Uterus (tissue), 4 donors: ENCODE data around the gene SGK1. TPM values are rescaled to one million over a fixed set of nuclear protein-coding genes. Genes with fewer than 3 reads are reported as not detected.

Source experiments
- DNase-seq, 2 donors: peaks; one replicate each; pipeline ENCODE4 v3.0.0-alpha.2; 2019 to 2020
- H3K27ac ChIP-seq, 2 donors: fragments of 200-600 bp; sonication (generic); 1 replicate in 1 of 2; 2 replicates in 1 of 2; pipeline ENCODE4 v1.5.1; 2016 to 2018
- H3K27me3 ChIP-seq, 2 donors: fragments of 200-600 bp; sonication (generic); one replicate each; pipeline ENCODE4 v1.5.1; 2018 to 2019; ENCODE audit warnings: control low read depth in 1 of 2
- H3K36me3 ChIP-seq, 2 donors: fragments of 200-600 bp; sonication (generic); one replicate each; pipeline ENCODE4 v1.5.1; 2019; ENCODE audit warnings: control low read depth in 1 of 2
- H3K4me1 ChIP-seq, 2 donors: fragments of 200-600 bp; sonication (generic); one replicate each; pipeline ENCODE4 v1.5.1; 2018 to 2019; ENCODE audit warnings: control low read depth in 1 of 2
- H3K4me3 ChIP-seq, 2 donors: fragments of 200-600 bp; sonication (generic); 1 replicate in 1 of 2; 2 replicates in 1 of 2; pipeline ENCODE4 v1.5.1; 2018 to 2019; ENCODE audit warnings: mild to moderate bottlenecking in 1 of 2
- H3K9me3 ChIP-seq, 2 donors: fragments of 200-600 bp; sonication (generic); one replicate each; pipeline ENCODE4 v1.5.1; 2019; ENCODE audit warnings: control low read depth in 1 of 2
- POLR2A ChIP-seq, 2 donors: fragments of 450-650 bp; IDR thresholded peaks; one replicate each; pipeline ENCODE4 v1.6.1; 2016; ENCODE audit warnings: antibody characterized with exemption in 2 of 2, mild to moderate bottlenecking in 1 of 2, moderate library complexity in 1 of 2
- intact Hi-C: fragments of 100-400 bp; cut with DNase I; formaldehyde crosslinking; loops from one replicate; pipeline ENCODE4 v1.15.1; 2023; ENCODE audit warnings: low total_unique reads
- total RNA-seq, 4 donors: library from RNA; depleted of rRNA in 3 of 4; stranded (reverse); fragments of >200 nt in 3 of 4; gene quantifications; one replicate each; pipeline versions ENCODE4 v1.1.0 to v1.2.4, GENCODE V29; 2014 to 2023
- TF ChIP-seq, protein P1 (sequence below), 4 experiments: fragments of 200-600 bp in 2 of 4; fragments of 450-650 bp in 2 of 4; sonication (generic) in 2 of 4; IDR thresholded peaks; one replicate each; pipeline ENCODE4 v1.5.1; 2016 to 2019; ENCODE audit warnings: antibody characterized with exemption in 4 of 4, mild to moderate bottlenecking in 2 of 4, moderate library complexity in 1 of 4
- donor health status: DM: yes; HTN: yes; CAD: no.

Gene SGK1
- total RNA-seq, 4 donors from 2014 or later: 47.1 to 75.0 (median 59.8) TPM

DNA sequence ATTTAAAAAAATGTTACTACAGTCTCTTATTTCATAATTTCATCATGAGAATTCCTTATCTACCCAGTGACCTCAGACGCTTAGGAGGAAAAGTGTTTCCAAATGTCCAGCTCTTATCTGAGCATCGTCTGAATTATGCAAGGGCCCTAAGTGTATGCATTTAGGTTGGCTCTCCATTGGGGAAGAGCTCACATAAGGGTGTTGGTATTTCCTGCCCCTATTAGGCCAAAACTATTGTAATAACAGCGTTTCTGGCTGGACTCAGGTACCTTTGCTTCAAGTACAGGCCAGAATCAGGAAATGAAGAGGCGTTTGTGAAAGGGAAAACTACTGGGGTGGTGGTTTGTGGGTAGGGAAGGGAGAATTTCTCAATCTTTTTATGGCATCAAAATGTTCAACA is 40.4 kb upstream of the SGK1 start:
- H3K36me3 ChIP-seq: no peaks in the 10 kb centered on the region
- H3K4me1 ChIP-seq: no peaks in the 10 kb centered on the region
- H3K27ac ChIP-seq: no peak overlapping the region
- no peak overlapping the region for H3K4me3 ChIP-seq
- H3K9me3 ChIP-seq: no peaks in the 10 kb centered on the region
- intact Hi-C loops: no loop called here
- no peak for TF ChIP-seq POLR2A (IDR thresholded peaks at IDR 0.05)
- TF ChIP-seq, protein P1, sequence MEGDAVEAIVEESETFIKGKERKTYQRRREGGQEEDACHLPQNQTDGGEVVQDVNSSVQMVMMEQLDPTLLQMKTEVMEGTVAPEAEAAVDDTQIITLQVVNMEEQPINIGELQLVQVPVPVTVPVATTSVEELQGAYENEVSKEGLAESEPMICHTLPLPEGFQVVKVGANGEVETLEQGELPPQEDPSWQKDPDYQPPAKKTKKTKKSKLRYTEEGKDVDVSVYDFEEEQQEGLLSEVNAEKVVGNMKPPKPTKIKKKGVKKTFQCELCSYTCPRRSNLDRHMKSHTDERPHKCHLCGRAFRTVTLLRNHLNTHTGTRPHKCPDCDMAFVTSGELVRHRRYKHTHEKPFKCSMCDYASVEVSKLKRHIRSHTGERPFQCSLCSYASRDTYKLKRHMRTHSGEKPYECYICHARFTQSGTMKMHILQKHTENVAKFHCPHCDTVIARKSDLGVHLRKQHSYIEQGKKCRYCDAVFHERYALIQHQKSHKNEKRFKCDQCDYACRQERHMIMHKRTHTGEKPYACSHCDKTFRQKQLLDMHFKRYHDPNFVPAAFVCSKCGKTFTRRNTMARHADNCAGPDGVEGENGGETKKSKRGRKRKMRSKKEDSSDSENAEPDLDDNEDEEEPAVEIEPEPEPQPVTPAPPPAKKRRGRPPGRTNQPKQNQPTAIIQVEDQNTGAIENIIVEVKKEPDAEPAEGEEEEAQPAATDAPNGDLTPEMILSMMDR (IDR thresholded peaks at IDR 0.05): no peak
- H3K27me3 ChIP-seq: no peaks in the 10 kb centered on the region
- no peak for DNase-seq

DNA sequence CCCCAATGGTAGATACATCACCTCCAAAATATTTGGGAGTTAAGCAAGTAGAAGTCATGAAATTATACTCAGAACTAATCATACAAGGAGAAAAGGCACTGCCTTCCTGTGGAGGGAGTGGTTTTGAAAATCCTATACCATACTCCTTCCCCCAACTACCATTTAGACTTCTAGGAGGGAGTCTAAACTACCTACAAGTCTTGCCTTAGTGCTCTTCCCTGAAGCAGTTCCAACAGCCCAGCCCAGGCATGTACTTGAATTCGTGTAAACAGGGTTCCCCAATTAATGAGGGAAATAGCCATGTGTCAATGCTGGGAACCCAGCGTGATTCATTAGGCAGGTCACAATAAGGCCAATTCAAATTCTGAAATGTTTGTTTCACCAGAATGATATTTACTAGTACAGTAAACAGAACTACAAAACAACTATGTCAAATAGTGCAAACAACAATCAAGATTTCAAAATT is 39.1 kb upstream of the SGK1 start:
- no peaks in the 10 kb centered on the region for H3K27me3 ChIP-seq
- TF ChIP-seq POLR2A (IDR thresholded peaks at IDR 0.05): no peak
- TF ChIP-seq, protein P1 (IDR thresholded peaks at IDR 0.05): no peak
- H3K9me3 ChIP-seq: no peaks in the 10 kb centered on the region
- H3K36me3 ChIP-seq: no peaks in the 10 kb centered on the region
- no peak overlapping the region for H3K4me3 ChIP-seq
- DNase-seq: no peak
- intact Hi-C loops: no loop called here
- H3K4me1 ChIP-seq: no peaks in the 10 kb centered on the region
- H3K27ac ChIP-seq: no peak overlapping the region

DNA sequence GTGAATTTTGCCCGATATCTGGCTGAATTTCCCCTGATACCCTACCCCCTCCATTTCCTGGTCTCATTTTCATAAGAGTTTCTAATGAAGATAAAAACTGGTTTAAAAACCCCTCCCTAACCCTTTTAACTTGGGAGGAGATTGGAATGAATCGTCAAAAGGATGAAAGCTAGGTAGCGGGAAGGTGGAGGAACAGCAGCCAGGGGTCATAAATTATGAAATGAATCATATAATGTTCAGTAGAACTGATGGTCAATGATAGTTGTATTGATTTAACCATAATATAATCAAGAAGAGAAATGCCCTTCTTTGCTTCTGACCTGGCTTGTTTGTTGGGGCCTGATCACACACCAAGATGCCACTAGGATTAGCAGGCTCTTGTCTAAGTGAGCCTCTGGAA is 38.5 kb upstream of the SGK1 start:
- no peak overlapping the region for H3K27ac ChIP-seq
- no peaks in the 10 kb centered on the region for H3K4me1 ChIP-seq
- no peaks in the 10 kb centered on the region for H3K9me3 ChIP-seq
- TF ChIP-seq, protein P1 (IDR thresholded peaks at IDR 0.05): no peak
- TF ChIP-seq POLR2A (IDR thresholded peaks at IDR 0.05): no peak
- H3K36me3 ChIP-seq: no peaks in the 10 kb centered on the region
- H3K4me3 ChIP-seq: no peak overlapping the region
- no peak for DNase-seq
- no peaks in the 10 kb centered on the region for H3K27me3 ChIP-seq
- intact Hi-C loops: no loop called here

DNA sequence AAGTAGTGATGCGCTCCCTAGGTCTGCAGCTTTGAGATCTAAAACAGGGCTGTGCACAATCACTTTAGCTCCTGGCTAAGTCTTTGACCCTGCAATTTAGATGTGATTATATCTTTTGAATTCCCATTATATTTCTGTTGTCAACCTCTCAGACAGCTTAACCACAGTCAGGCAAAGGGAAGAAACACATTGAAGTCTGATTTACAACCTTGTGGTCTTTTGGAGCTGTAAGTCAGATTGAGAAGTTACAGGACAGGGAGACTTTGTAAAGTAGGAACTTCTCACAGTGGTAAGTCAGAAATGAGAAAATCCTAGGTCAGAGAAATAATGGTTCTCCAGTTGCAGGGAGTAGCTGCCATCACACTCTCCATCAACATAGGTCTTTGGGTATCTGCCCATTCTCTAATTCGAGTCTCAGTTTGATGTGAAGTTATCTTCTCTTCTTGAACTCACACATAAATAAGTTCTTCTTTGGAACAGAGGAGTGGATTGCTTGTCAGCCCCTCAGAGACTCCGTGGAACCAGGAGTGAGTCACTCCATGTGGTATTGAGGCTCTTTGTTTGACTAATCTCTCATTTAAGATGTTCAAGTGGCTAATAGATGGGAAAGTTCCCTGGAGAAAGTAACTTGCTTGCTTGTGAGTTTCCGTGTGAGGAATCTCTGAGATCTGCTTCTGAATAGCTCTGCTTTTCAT is 35.0 kb upstream of the SGK1 start:
- H3K27ac ChIP-seq: no peak overlapping the region
- no peaks in the 10 kb centered on the region for H3K27me3 ChIP-seq
- no peak for DNase-seq
- no peaks in the 10 kb centered on the region for H3K4me1 ChIP-seq
- no peaks in the 10 kb centered on the region for H3K9me3 ChIP-seq
- no peaks in the 10 kb centered on the region for H3K36me3 ChIP-seq
- no peak overlapping the region for H3K4me3 ChIP-seq
- intact Hi-C loops: no loop called here
- TF ChIP-seq, protein P1 (IDR thresholded peaks at IDR 0.05): no peak
- TF ChIP-seq POLR2A (IDR thresholded peaks at IDR 0.05): no peak

DNA sequence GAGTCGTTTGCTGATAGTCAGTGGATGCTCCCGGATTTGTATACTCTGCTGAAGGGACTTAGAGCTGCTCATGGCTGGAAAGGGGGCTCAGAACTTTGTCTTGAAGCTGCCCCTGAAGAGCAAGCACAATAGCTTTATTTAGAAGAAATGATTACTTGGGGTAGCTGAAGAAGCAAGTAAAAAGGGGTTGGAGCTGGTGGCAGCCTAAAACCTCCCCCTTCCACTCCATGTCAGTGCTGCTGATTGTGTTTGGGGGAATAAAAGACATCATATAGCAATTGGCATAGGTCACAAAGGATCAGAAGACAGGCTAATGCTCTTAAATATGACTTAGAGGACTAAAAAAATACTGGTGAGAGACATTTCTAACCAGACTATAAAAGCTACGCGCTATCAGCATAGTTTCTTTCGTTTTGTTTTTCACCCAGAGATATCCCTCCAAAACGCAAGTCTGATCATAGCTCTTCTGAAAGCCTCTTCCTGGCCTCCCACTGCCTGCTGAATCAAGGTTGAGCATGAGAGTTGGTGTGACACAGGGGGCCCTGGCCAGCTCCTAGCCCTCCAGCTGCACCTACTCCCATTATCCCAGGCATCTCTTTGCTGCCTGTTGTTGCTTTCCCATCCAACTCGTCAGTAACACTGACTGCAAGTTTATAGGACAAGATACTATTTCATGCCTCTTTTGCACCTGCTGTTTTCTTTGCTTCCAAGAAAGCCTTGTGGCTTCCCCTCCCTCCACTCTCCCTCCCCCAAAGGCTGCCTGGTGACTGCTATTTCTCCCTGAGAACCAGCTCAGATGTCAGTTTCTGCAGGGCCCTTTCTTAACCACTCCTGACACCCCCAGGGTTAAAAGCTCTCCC is 33.9 kb upstream of the SGK1 start:
- no peaks in the 10 kb centered on the region for H3K36me3 ChIP-seq
- no peak for TF ChIP-seq POLR2A (IDR thresholded peaks at IDR 0.05)
- TF ChIP-seq, protein P1 (IDR thresholded peaks at IDR 0.05): no peak
- H3K9me3 ChIP-seq: no peaks in the 10 kb centered on the region
- DNase-seq: no peak
- no peak overlapping the region for H3K27ac ChIP-seq
- H3K4me1 ChIP-seq: no peaks in the 10 kb centered on the region
- no peaks in the 10 kb centered on the region for H3K27me3 ChIP-seq
- no peak overlapping the region for H3K4me3 ChIP-seq
- intact Hi-C loops: no loop called here
